Loucy (cell line): ENCODE data around the gene MACROD2.

Source experiments
- H2AFZ ChIP-seq: fragments of 200-600 bp; sonication (generic); 2 replicates; pipeline ENCODE4 v1.6.0; 2016; ENCODE audit warnings: antibody characterized with exemption, mild to moderate bottlenecking, low read length, moderate library complexity
- H3F3A ChIP-seq: fragments of 200-600 bp; 2 replicates; pipeline ENCODE4 v1.6.0; 2016; ENCODE audit warnings: antibody characterized with exemption, low read depth, mild to moderate bottlenecking
- H3K27me3 ChIP-seq: fragments of 200-600 bp; sonication (generic); 2 replicates; pipeline ENCODE4 v1.6.1; 2014; ENCODE audit warnings: low read length, mild to moderate bottlenecking; ENCODE audit not compliant: insufficient read depth, poor library complexity, severe bottlenecking
- H3K36me3 ChIP-seq: fragments of 200-600 bp; sonication (generic); 2 replicates; pipeline ENCODE4 v1.6.1; 2016; ENCODE audit warnings: low read length; ENCODE audit not compliant: insufficient read depth
- H3K4me1 ChIP-seq: fragments of 200-600 bp; sonication (generic); 2 replicates; pipeline ENCODE4 v1.5.1; 2014; ENCODE audit warnings: low read length, mild to moderate bottlenecking; ENCODE audit not compliant: insufficient read depth, poor library complexity, severe bottlenecking
- H3K4me2 ChIP-seq: fragments of 200-600 bp; sonication (generic); 2 replicates; pipeline ENCODE4 v1.6.0; 2014; ENCODE audit warnings: antibody characterized with exemption, low read length, low read depth, mild to moderate bottlenecking; ENCODE audit not compliant: poor library complexity, severe bottlenecking
- H3K4me3 ChIP-seq: fragments of 200-600 bp; sonication (generic); 2 replicates; pipeline ENCODE4 v1.5.1; 2014; ENCODE audit warnings: low read length, mild to moderate bottlenecking, mixed read lengths; ENCODE audit not compliant: poor library complexity, severe bottlenecking
- H3K79me2 ChIP-seq: fragments of 200-600 bp; sonication (generic); 2 replicates; pipeline ENCODE4 v1.6.1; 2014; ENCODE audit warnings: low read length; ENCODE audit not compliant: insufficient read depth
- H3K9ac ChIP-seq: fragments of 200-600 bp; sonication (generic); 2 replicates; pipeline ENCODE4 v1.6.0; 2014; ENCODE audit warnings: mild to moderate bottlenecking, low read depth, low read length, moderate library complexity; ENCODE audit not compliant: poor library complexity, severe bottlenecking
- H3K9me2 ChIP-seq: fragments of 200-600 bp; sonication (generic); replicated peaks from 2 replicates; pipeline ENCODE4 v1.6.1; 2016; ENCODE audit warnings: low read depth, low read length, mixed read lengths
- H3K9me3 ChIP-seq: fragments of 200-600 bp; sonication (generic); 2 replicates; pipeline ENCODE4 v1.6.1; 2014; ENCODE audit warnings: mild to moderate bottlenecking, antibody characterized with exemption, low read length, low read depth; ENCODE audit not compliant: insufficient read depth
- H4K20me1 ChIP-seq: fragments of 200-600 bp; sonication (generic); 2 replicates; pipeline ENCODE4 v1.6.0; 2014; ENCODE audit warnings: antibody characterized with exemption, low read length, mild to moderate bottlenecking; ENCODE audit not compliant: insufficient read depth, poor library complexity, severe bottlenecking
- CTCF ChIP-seq: fragments of 200-600 bp; sonication (generic); conservative IDR thresholded peaks from 2 replicates; pipeline ENCODE4 v1.5.1; 2014; ENCODE audit warnings: mild to moderate bottlenecking, antibody characterized with exemption, low read length
- EZH2phosphoT487 ChIP-seq: fragments of 200-600 bp; IDR thresholded peaks from 2 replicates; pipeline ENCODE4 v1.6.1; 2018; ENCODE audit warnings: antibody characterized with exemption, mild to moderate bottlenecking, moderate library complexity, borderline replicate concordance

Gene MACROD2

DNA sequence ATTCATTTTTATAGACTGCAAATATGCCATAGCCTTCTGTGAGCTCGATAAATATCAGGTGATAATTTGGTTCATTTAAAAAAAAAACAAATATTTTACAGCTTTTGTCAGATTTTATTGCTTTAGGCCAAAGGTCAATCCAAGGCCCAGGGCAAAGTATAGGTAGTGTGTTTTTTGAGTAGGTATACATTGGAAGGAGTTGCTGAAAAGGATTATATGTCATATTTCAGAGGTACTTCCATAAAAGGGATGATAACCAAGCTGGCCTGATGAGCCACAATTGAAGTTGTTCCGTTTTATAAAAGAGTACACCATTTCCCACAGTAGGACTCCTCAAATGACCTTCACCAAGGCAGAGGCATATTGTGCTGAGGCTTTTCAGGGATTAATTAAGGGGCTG lies 794.9 kb downstream of the MACROD2 start:
- H3K27me3 ChIP-seq, result no peaks in the 10 kb centered on the region
- TF ChIP-seq EZH2phosphoT487 (no peak), CTCF (no peak)
- H3K4me2 ChIP-seq, result no peak overlapping the region
- H3K9me3 ChIP-seq, result no peaks in the 10 kb centered on the region
- H3K79me2 ChIP-seq, result no peaks in the 10 kb centered on the region
- H3K9ac ChIP-seq, result no peak overlapping the region
- no peaks in the 10 kb centered on the region for H4K20me1 ChIP-seq
- no peaks in the 10 kb centered on the region for H3F3A ChIP-seq
- H3K9me2 ChIP-seq, result no peaks in the 10 kb centered on the region
- H3K4me1 ChIP-seq, result no peaks in the 10 kb centered on the region
- H3K36me3 ChIP-seq, result no peaks in the 10 kb centered on the region
- no peak overlapping the region for H2AFZ ChIP-seq
- no peak overlapping the region for H3K4me3 ChIP-seq

DNA sequence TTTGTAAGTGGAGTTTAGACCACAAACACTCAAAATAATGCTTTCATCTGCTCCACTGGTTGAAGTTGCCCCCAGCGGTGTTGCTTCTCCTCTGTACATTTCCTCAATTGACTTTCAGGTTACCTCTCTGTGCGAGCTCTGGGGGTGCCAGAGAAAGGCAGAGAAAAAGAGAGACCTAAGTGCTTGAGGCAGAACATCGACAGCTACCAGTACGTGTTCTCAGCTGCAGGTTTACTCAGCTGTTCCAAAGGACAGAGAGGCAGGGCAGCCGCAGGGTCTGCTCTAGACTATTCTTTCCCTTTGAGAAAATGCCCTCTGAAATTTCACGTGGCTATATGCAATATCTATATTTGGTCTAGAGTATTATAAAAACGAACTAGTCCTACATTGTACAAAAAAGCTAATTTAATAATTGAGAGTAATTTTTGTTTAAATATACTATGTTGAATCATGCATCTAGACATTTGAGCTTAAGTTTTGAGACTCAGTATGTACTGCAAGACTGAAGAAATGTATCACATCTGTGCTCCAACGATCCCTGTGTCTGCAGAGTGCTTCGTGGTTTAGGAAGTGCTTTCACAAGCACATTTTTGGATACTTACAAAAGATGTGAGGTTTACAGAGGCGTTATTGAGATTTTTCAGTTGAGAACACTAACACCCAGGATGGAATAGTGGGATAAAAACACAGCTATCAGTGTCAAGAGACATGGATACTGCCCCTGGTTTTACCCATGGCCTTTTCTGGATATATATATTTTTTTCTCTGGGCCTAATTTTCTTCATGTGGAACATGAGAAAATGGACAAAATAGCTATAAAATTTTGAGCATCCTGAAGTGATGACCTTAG lies 795.7 kb downstream of the MACROD2 start:
- H3K4me3 ChIP-seq, result no peak overlapping the region
- no peak overlapping the region for H3K4me2 ChIP-seq
- no peaks in the 10 kb centered on the region for H4K20me1 ChIP-seq
- H3K4me1 ChIP-seq, result no peaks in the 10 kb centered on the region
- no peaks in the 10 kb centered on the region for H3K9me2 ChIP-seq
- H3F3A ChIP-seq, result no peaks in the 10 kb centered on the region
- H2AFZ ChIP-seq, result no peak overlapping the region
- H3K27me3 ChIP-seq, result no peaks in the 10 kb centered on the region
- no peak overlapping the region for H3K9ac ChIP-seq
- no peaks in the 10 kb centered on the region for H3K79me2 ChIP-seq
- TF ChIP-seq EZH2phosphoT487 (no peak), CTCF (no peak)
- no peaks in the 10 kb centered on the region for H3K9me3 ChIP-seq
- no peaks in the 10 kb centered on the region for H3K36me3 ChIP-seq

- no peaks in the 10 kb centered on the region for H3F3A ChIP-seq
- H3K27me3 ChIP-seq, result no peaks in the 10 kb centered on the region
- no peaks in the 10 kb centered on the region for H4K20me1 ChIP-seq
- no peaks in the 10 kb centered on the region for H3K9me3 ChIP-seq
- no peaks in the 10 kb centered on the region for H3K36me3 ChIP-seq
- H3K4me2 ChIP-seq, result no peak overlapping the region
- H2AFZ ChIP-seq, result no peak overlapping the region
- no peaks in the 10 kb centered on the region for H3K9me2 ChIP-seq
- H3K9ac ChIP-seq, result no peak overlapping the region
- H3K4me1 ChIP-seq, result no peaks in the 10 kb centered on the region
- H3K79me2 ChIP-seq, result no peaks in the 10 kb centered on the region
- H3K4me3 ChIP-seq, result no peak overlapping the region
- TF ChIP-seq CTCF (no peak), EZH2phosphoT487 (no peak)
Observed at GRCh38 chr20:14792915-14793314, 797.6 kb downstream of the MACROD2 start.
